HG02852 (cell line): ENCODE results near the gene GPN3.
"Not testable (repeated sequence)": the region's sequence is repeated elsewhere in the genome, so short reads cannot be mapped to it uniquely, and the experiment has no call there.

Experiments used
- ATAC-seq: cut with Tn5 transposase; IDR thresholded peaks from one replicate; pipeline ENCODE4 v1.9.1; 2021; ENCODE audit warnings: mild to moderate bottlenecking, moderate library complexity; ENCODE audit not compliant: unreplicated experiment

GPN3 gene

DNA sequence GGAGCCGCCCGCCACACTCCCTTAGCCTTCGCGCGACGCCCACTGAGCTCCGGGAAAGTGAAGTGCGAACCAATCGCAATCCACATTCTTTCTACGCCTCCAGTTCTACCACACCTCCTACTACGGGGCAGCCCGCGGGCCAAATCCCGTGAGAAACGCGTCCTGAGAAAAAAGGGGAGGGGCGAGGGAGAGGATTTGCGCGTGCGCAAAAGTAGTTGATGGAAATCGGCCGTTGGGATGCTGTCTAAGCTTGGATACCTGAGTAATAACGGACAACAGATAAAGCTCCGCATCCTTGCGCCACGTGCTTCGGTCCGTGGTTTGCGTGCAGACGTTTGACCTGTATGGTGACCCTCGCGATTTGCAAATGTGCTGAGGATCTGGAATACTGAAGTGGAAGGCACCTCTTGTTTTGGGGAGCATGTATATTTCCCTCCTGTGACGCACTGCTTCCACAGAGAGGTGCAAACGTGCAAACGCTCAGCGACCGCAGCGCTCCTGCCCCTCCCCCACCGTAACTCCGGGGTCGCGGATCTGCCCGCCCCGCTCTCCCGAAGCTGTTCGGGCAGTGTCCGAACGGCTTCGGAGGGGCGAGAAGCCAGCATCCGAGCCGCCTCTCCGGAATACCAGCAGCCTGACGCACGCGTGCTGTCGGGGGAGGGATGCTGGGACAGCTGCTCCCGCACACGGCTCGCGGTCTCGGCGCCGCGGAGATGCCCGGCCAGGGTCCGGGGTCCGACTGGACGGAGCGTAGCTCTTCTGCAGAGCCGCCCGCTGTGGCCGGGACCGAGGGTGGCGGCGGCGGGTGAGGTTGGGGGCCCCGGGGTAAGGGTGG lies at the start of gene GPN3, which contains the start of gene FAM216A:
TSS of gene GPN3 (minus strand) at position 44 of the 835 bp plus-strand sequence. CDS start 54 bp downstream, outside the sequence.
TSS of gene FAM216A (plus strand) at position 632 of the 835 bp plus-strand sequence. CDS start at position 663, 31 bp downstream.
- peak; percentile 74 for ATAC-seq

GRCh38 chr12:110516995-110517394 lies 48.9 kb upstream of the GPN3 start:
- ATAC-seq = no peak

DNA sequence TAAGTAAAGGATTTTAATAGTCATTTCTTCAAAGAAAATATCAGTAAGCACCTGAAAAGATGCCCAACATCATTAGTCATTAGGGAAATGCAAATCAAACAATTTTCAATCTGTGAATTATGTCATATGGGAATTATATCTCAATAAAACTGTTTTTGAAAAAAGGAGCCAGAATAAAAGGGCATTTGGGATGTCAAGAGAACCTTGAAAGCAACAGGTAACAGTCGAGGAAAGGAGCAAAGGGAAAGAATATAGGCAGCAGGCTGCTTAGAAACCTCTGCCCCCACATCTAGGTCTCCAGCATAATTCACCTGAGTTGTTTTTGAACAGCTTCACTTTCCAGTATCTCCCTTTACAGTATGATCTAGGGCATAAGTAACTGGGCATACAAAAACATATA lies 46.3 kb upstream of the GPN3 start:
- ATAC-seq = no peak

DNA sequence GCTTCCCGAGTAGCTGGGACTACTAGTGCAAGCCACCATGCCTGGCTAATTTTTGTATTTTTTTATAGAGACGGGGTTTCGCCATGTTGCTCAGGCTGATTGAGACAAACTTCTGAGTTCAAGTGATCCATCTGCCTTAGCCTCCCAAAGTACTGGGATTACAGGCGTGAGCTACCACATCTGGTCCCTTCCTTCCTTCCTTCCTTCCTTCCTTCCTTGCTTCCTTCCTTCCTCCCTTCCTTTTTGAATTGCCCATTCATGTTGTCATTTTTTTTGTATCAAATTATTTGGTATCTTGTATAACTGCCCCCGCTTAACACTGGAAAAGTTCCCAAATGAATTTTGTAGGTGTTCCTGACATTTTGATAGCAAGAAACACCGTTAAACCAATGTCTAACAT lies 45.8 kb upstream of the GPN3 start:
- no peak for ATAC-seq

DNA sequence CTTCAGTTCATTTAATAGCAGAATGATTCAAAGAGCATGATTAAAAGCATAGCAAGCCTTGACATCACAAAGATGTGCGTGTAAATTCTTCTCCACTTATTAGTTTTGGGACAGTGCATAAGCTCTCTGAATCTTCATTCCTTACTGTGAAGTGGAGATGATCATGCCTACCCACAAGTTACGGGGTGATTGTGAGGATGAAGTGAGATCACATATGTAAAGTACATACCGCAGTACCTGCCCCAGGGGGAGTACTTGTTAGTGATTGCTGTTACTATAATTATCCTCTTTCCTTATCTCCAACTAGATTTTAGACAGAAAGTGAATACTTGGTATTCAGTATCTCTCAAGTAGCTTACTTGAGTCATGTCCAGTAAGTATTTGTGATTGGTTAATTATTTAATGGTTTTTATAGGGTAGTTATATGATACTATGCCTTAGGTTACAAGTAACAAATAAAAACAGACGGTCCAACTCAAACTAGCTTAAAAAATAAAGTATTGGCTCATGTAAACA lies 40.1 kb upstream of the GPN3 start:
- no peak for ATAC-seq

DNA sequence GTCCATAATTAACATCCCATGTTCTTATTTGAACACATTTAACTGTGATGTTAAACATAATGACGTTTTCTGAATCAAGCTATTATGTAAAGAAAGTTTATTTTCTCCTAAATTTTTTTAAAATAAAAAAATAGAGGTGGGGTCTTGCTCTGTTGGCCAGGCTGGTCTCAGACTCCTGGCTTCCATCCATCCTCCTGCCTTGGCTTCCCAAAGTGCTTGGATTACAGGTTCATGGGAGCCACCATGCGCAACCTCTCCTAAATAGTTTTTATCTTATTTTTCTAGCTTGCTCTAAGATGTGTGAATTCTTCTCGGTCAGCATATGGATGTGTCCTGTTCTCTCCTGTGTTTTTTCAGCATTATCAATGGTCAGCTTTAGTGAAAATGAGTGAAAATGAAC lies 37.3 kb upstream of the GPN3 start:
- ATAC-seq = no peak

GRCh38 chr12:110503432-110503831 lies 35.4 kb upstream of the GPN3 start:
- ATAC-seq = no peak

DNA sequence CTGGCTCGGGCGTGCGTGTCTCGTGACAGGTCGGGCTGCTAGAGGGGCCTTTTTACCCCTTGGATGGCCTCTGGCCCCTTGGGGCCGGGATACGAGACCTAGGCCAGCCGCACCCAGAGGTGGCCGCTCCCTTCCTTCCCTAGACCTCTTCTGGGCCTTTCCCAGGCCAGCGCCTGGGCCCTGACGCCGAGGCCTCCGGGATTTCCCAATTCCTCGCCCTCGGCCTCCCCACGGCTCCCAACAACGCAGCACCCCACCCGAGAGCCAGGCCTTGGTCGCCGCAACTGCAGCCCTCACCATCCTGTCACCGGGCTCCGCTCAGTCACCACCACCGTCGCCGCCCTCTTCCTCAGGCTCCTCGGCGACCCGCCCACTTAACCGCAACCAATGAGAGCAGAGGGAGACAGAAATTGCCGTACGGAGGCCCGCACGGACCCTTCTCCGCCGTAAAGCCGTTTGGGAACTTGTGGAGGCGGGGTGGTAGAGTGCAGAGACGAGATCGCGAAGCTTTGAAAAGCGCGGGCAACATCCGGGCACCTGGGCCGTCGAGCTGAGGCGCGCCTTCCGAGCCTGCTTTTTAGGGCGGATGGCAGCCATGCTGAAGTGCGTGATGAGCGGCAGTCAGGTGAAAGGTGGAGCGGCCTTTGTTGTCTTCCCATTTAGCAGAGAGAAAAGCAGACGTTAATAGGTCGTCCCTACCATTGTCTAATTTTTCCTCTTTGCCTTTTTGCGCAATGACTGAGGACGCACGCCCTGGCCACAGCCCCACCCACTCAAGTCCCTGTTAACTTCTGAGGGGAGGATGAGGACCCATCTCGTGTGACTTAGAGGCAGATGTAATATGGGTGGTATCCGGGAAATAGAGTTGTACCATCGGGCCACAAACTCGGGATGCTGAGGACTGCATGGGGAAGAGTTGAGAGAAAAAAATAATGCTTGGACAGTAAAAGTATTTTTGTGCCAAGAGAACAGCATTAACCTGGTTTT lies 34.0 kb upstream of the GPN3 start, which contains the start of the genes RAD9B and VPS29:
TSS of gene RAD9B (plus strand) at position 580 of the 987 bp plus-strand sequence. CDS start at position 587, 7 bp downstream.
TSS of gene VPS29 (minus strand) at position 360 of the 987 bp plus-strand sequence. CDS start at position 300, 60 bp downstream.
- ATAC-seq = peak; percentile 93

DNA sequence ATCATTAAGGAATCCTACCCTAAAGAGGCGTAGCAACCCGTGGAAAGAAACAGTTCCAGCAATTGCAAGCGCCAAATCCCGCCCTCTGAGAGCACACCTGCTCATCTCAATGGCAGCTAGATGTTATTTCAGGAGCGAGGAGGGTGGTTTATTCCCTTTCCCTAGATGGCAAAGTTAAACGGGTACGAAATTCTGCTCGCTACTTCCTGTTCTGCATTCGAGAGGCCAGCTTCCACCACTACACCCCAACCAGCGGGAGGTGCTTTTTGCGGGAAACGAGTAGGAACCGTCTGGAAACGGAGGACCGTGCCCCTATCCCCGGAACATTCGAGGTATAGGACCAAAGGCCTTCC lies 33.3 kb upstream of the GPN3 start:
- peak; percentile 10 for ATAC-seq

DNA sequence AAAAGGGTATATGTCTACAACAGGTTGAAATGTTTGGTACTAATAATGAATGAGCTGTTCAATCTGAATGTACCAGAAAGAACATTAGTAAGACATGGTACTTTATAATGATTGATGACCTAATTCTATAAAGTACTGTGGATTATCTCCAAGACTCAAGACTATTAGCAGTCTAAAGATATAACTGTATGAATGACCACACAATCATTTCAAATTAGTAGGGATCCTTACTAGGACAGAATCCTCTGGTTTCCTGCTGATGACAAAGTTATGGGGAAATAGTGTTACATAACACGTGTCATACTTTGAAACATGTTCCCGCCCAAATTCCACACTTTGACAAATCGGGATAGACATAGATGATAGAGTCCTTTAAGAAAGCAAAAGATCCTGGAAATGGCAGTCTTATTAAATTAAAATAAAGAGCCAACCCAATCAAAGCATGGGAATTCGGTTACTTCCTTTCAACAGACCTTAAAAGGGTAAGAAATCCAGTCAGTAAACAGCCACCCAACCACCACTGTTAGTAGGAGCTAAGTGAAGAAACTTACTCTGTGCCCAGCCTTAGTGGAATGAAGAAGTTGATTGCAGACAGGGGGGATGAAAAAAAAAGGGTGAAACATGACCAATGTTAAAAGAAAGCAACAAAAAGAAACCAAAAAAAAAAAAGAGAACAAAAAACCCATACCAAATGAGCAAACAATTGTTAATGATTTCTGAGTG lies 31.1 kb upstream of the GPN3 start:
- ATAC-seq = no peak

- ATAC-seq = no peak
Measured at GRCh38 chr12:110475426-110475825, 7.4 kb upstream of the GPN3 start.

DNA sequence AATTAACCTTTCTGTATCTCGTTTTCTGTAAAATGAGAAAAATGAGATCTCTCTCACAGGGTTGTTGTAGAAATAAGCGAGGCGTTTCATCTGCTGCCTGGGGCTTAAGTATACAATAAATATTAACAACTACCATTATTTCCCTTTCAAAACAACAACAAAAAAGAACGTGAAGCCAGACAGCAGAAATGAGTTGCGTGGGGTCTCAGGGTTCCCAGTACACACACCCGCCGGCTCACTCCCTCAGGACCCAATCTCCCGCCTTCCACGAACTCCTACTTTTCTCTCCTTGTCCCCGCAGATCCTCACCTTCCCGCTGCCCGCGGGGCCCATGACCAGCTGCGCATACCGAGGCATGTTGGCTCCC lies 227 bp downstream of the GPN3 start:
- no peak for ATAC-seq

DNA sequence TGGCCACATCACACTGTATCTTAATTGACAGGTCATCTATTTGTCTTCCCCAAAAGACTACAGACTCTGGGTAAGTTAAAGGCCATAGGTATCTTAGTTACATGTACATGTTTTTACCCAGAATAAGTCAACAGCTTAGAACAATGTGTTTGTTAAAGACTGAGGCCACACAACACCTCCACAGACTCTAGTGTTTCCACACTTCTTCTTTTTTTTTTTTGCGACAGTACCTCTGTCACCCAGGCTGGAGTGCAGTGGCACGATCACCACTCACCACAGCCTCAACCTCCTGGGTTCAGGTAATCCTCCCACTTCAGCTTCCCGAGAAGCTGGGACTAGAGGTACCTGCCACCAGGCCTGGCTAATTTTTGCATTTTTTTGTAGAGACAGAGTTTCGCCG lies 1.3 kb downstream of the GPN3 start:
- no peak for ATAC-seq

GRCh38 chr12:110465765-110466164 lies 2.3 kb downstream of the GPN3 start:
- not testable (repeated sequence) for ATAC-seq

GRCh38 chr12:110465024-110465423 lies 3.0 kb downstream of the GPN3 start:
- ATAC-seq = no peak

DNA sequence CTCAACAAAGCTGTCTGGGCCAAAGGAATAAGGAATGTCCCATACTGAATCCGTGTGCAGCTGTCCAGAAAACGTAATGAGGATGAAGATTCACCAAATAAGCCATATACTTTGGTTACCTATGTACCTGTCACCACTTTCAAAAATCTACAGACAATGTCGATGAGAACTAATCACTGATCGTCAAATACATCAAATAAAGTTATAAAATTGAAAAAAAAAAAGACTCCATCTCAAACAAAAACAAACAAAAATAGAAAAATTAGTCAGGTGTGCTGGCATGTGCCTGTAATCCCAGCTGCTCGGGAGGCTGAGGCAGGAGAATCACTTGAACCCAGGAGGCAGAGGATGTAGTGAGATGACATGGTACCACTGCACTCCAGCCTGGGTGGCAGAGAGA lies 6.9 kb downstream of the GPN3 start:
- not testable (repeated sequence) for ATAC-seq

- no peak for ATAC-seq
Measured at GRCh38 chr12:110458756-110459155, 9.3 kb downstream of the GPN3 start.

DNA sequence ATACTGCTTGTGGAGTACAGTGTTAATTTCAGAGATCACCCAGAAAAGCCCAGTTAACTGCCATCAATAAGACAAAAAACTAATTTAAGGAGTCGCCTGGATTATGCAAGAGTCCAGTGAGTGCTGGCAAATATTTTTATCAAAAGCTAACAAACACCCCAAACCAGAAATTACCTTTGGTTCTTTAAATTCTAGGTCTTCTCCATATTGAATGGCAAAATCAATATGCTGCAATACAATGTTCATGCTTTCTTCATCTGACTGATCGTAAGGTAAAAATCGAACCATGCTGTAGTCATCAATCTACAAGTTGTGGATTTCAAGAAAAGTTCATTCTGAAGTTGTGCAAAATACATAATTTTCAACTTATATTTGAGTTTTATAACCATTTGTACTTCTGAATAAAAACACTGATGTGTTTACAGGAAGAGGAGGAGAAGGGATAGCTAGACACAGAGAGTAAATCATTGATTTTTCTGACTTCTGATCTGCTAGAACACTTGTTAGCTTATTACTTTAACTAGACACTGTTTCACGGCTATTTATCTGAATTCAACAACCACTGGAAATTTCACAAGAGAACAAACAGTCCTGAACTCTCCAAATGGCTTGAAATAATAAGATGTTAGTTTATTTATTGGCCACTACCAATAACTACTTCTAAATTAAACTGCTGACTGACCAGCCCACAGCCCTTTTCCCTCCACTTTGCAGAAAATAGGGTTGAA lies 14.3 kb downstream of the GPN3 start:
- ATAC-seq = no peak

DNA sequence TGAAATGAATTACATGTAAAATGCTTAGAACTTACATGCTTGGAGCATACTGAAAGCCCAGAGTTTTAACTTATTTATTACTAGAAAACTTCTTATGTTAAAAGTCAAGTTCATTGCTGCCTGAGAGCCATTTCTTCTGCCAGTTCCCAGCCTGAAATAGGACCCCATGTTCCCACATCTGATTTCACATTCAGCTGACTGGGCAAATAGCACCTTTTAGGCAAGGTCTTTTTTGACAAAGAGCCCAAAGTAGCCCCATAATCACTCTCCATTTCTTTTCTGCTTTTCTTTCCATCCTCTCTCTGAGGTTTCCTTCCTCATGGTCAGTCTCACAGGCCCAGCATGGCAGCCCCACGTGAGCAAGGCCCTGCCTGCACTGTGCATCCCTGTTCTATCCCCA lies 16.8 kb downstream of the GPN3 start:
- no peak for ATAC-seq
